Renal cortex interstitium (tissue), 11 donors: ENCODE results near the gene MEX3A. TPM values are rescaled to one million over a fixed set of nuclear protein-coding genes. Genes with fewer than 3 reads are reported as not detected.
"Not testable (repeated sequence)": the region's sequence is repeated elsewhere in the genome, so short reads cannot be mapped to it uniquely, and the experiment has no call there.

Experiments used
- DNase-seq, 11 donors: peaks; one replicate each; pipeline ENCODE4 v3.0.0-alpha.2; 2013; ENCODE audit warnings: low read depth in 9 of 11, low spot score in 4 of 11; ENCODE audit errors: extremely low read depth in 1 of 11
- polyA plus RNA-seq, 3 donors: library from polyadenylated mRNA; unstranded; fragments of 120-200 nt; gene quantifications; one replicate each; pipeline ENCODE4 v1.2.1, GENCODE V29; 2013; ENCODE audit not compliant: insufficient read length in 3 of 3

The MEX3A gene
- polyA plus RNA-seq, 3 donors: 42.4 to 54.4 (median 48.0) TPM

GRCh38 chr1:156122086-156122485 lies 39.8 kb upstream of the MEX3A start:
- no peak for DNase-seq

- DNase-seq: no peak
Measured at GRCh38 chr1:156121457-156121856, 39.2 kb upstream of the MEX3A start.

- DNase-seq: not testable (repeated sequence)
Measured at GRCh38 chr1:156121005-156121404, 38.7 kb upstream of the MEX3A start.

- no peak for DNase-seq
Measured at GRCh38 chr1:156120318-156120717, 38.1 kb upstream of the MEX3A start.

GRCh38 chr1:156119503-156120209 lies 37.4 kb upstream of the MEX3A start:
- DNase-seq: no peak

GRCh38 chr1:156118177-156118868 lies 36.1 kb upstream of the MEX3A start:
- DNase-seq: no peak

- DNase-seq: no peak
Measured at GRCh38 chr1:156117414-156118176, 35.3 kb upstream of the MEX3A start.

- DNase-seq: not testable (repeated sequence)
Measured at GRCh38 chr1:156116731-156117130, 34.5 kb upstream of the MEX3A start.

- DNase-seq: peak in 4 of 11 donors; percentile 65 to 80 (median 78)
Measured at GRCh38 chr1:156115514-156116374, 33.5 kb upstream of the MEX3A start.

- no peak for DNase-seq
Measured at GRCh38 chr1:156114919-156115513, 32.8 kb upstream of the MEX3A start.

- DNase-seq: peak in 1 of 11 donors; percentile 65
Measured at GRCh38 chr1:156114101-156114918, 32.0 kb upstream of the MEX3A start, which contains the start of gene LMNA. Gene LMNA, plus strand, starts transcription at chr1:156114711. Its CDS starts 208 bp downstream, at chr1:156114919.

- DNase-seq: no peak
Measured at GRCh38 chr1:156113282-156113950, 31.2 kb upstream of the MEX3A start.

- no peak for DNase-seq
Measured at GRCh38 chr1:156112276-156113137, 30.2 kb upstream of the MEX3A start.

GRCh38 chr1:156111355-156111962 lies 29.2 kb upstream of the MEX3A start:
- no peak for DNase-seq

GRCh38 chr1:156110252-156110651 lies 28.0 kb upstream of the MEX3A start:
- no peak for DNase-seq
